H1 (cell line): Measurements from ENCODE around the gene KCNQ1OT1. TPM values are rescaled to one million over a fixed set of nuclear protein-coding genes. Genes with fewer than 3 reads are reported as not detected.

ENCODE experiments used
- CTCF ChIA-PET: fragments of 300-600 bp; sonication (Branson Sonifier 250); formaldehyde crosslinking; loops from one replicate; lab custom pipeline; 2021; ENCODE audit not compliant: partially characterized antibody; lab: Charles Lee
- POLR2A ChIA-PET: fragments of 300-600 bp; sonication (Branson Sonifier 250); formaldehyde crosslinking; loops from one replicate; lab custom pipeline; 2021; ENCODE audit warnings: inconsistent platforms; ENCODE audit not compliant: partially characterized antibody; lab: Charles Lee
- DNase-seq, 2 experiments: peaks; one replicate each; pipeline versions ENCODE4 v3.0.0 to v3.0.0-alpha.2; 2010 to 2022; ENCODE audit warnings: low spot score in 2 of 2, low read depth in 1 of 2, mixed read lengths in 1 of 2
- FAIRE-seq: peaks from 2 replicates; lab custom pipeline; 2011; peaks lifted over from hg19 to GRCh38; lab: Jason Lieb, UNC
- H2AFZ ChIP-seq: 2 replicates; pipeline ENCODE4 v1.8.1; 2012; ENCODE audit warnings: low read length, inconsistent platforms
- H2AK5ac ChIP-seq: 2 replicates; pipeline ENCODE4 v1.6.1; 2013; ENCODE audit warnings: low read depth, low read length
- H2BK120ac ChIP-seq: replicated peaks from 2 replicates; pipeline ENCODE3; 2013; ENCODE audit warnings: low read depth, low read length, inconsistent platforms
- H2BK12ac ChIP-seq: 2 replicates; pipeline ENCODE4 v1.6.1; 2013; ENCODE audit warnings: low read depth, low read length
- H2BK15ac ChIP-seq: 2 replicates; pipeline ENCODE4 v1.6.1; 2013; ENCODE audit warnings: low read length
- H2BK20ac ChIP-seq: 2 replicates; pipeline ENCODE4 v1.6.1; 2013; ENCODE audit warnings: low read length
- H2BK5ac ChIP-seq: 2 replicates; pipeline ENCODE4 v1.6.1; 2013; ENCODE audit warnings: low read depth, low read length
- H3K14ac ChIP-seq: 2 replicates; pipeline ENCODE4 v1.6.1; 2013; ENCODE audit warnings: inconsistent platforms; ENCODE audit not compliant: insufficient read length
- H3K18ac ChIP-seq: 2 replicates; pipeline ENCODE4 v1.6.1; 2013; ENCODE audit warnings: low read length; ENCODE audit errors: extremely low read depth
- H3K23ac ChIP-seq: 2 replicates; pipeline ENCODE4 v1.6.1; 2013; ENCODE audit warnings: inconsistent platforms; ENCODE audit not compliant: insufficient read length
- H3K23me2 ChIP-seq: 2 replicates; pipeline ENCODE4 v1.6.1; 2013; ENCODE audit warnings: low read depth, low read length
- H3K27ac ChIP-seq: 2 replicates; pipeline ENCODE4 v1.6.1; 2011; ENCODE audit warnings: low read depth, low read length, inconsistent platforms
- H3K27me3 ChIP-seq, 4 experiments: replicated peaks in 1 of 4; 1 replicate in 1 of 4; 2 replicates in 3 of 4; pipeline versions ENCODE4 v1.6.1 to v1.8.1; 2011 to 2013; ENCODE audit warnings: low read length in 3 of 4, mild to moderate bottlenecking in 3 of 4, inconsistent platforms in 2 of 4, mixed read lengths in 2 of 4, moderate library complexity in 1 of 4; ENCODE audit not compliant: control insufficient read depth in 3 of 4, insufficient read depth in 3 of 4; ENCODE audit errors: extremely low read depth in 1 of 4
- H3K36me3 ChIP-seq, 4 experiments: 2 replicates each; pipeline versions ENCODE4 v1.6.1 to v1.8.1; 2011 to 2013; ENCODE audit warnings: mild to moderate bottlenecking in 4 of 4, low read length in 3 of 4, moderate library complexity in 2 of 4, control low read depth in 1 of 4, inconsistent platforms in 1 of 4; ENCODE audit not compliant: insufficient read depth in 4 of 4, control insufficient read depth in 2 of 4
- H3K4ac ChIP-seq: replicated peaks from 2 replicates; pipeline ENCODE3; 2013; ENCODE audit warnings: low read length, low read depth, mixed read lengths, inconsistent platforms; ENCODE audit not compliant: insufficient read length
- H3K4me1 ChIP-seq, 4 experiments: replicated peaks in 1 of 4; 1 replicate in 1 of 4; 2 replicates in 3 of 4; pipeline versions ENCODE4 v1.6.1 to v1.8.1; 2011 to 2013; ENCODE audit warnings: low read length in 3 of 4, inconsistent platforms in 2 of 4, mixed read lengths in 1 of 4; ENCODE audit not compliant: insufficient read depth in 4 of 4, control insufficient read depth in 3 of 4
- H3K4me2 ChIP-seq, 2 experiments: 2 replicates each; pipeline versions ENCODE4 v1.6.1 to v1.8.1; 2011 to 2013; ENCODE audit warnings: low read depth in 2 of 2, low read length in 2 of 2, control low read depth in 1 of 2, inconsistent platforms in 1 of 2, mild to moderate bottlenecking in 1 of 2; ENCODE audit not compliant: insufficient read depth in 1 of 2
- H3K4me3 ChIP-seq, 4 experiments: fragments of 200-600, 300-600 bp in 1 of 4; sonication (generic), shearing (Covaris generic), sonication (Bioruptor Twin) in 1 of 4; 2 replicates each; pipeline versions ENCODE4 v1.5.1 to v1.8.1; 2011 to 2016; ENCODE audit warnings: low read length in 4 of 4, low read depth in 3 of 4, control low read depth in 2 of 4, inconsistent platforms in 2 of 4, mild to moderate bottlenecking in 2 of 4, mixed read lengths in 1 of 4, moderate library complexity in 1 of 4; ENCODE audit not compliant: insufficient read depth in 2 of 4; ENCODE audit errors: extremely low read depth in 1 of 4
- H3K56ac ChIP-seq: replicated peaks from 2 replicates; pipeline ENCODE3; 2013; ENCODE audit warnings: low read depth, mild to moderate bottlenecking, mixed read lengths, low read length, inconsistent platforms; ENCODE audit not compliant: insufficient read length
- H3K79me1 ChIP-seq: 2 replicates; pipeline ENCODE4 v1.6.1; 2013; ENCODE audit warnings: low read depth, low read length, control low read depth
- H3K79me2 ChIP-seq, 2 experiments: 2 replicates each; pipeline versions ENCODE4 v1.6.1 to v1.8.1; 2012 to 2013; ENCODE audit warnings: low read length in 2 of 2, mild to moderate bottlenecking in 2 of 2, inconsistent platforms in 1 of 2; ENCODE audit not compliant: insufficient read depth in 2 of 2, control insufficient read depth in 1 of 2
- H3K9ac ChIP-seq, 4 experiments: replicated peaks in 1 of 4; 1 replicate in 1 of 4; 2 replicates in 3 of 4; pipeline versions ENCODE4 v1.6.1 to v1.8.1; 2011 to 2013; ENCODE audit warnings: low read depth in 3 of 4, low read length in 3 of 4, control low read depth in 2 of 4, mild to moderate bottlenecking in 2 of 4, moderate library complexity in 2 of 4, inconsistent platforms in 1 of 4; ENCODE audit errors: extremely low read depth in 1 of 4
- H3K9me3 ChIP-seq, 2 experiments: 2 replicates each; pipeline versions ENCODE4 v1.6.1 to v1.8.1; 2012 to 2013; ENCODE audit warnings: mild to moderate bottlenecking in 2 of 2, moderate library complexity in 2 of 2, control low read depth in 1 of 2, inconsistent platforms in 1 of 2, low read depth in 1 of 2, low read length in 1 of 2, mixed read lengths in 1 of 2; ENCODE audit not compliant: insufficient read depth in 2 of 2
- H4K20me1 ChIP-seq, 2 experiments: replicated peaks in 1 of 2; 2 replicates each; pipeline versions ENCODE3 to v1.8.1; 2011 to 2013; ENCODE audit warnings: inconsistent platforms in 2 of 2, low read length in 2 of 2, mild to moderate bottlenecking in 1 of 2; ENCODE audit not compliant: insufficient read depth in 2 of 2, control insufficient read depth in 1 of 2
- H4K5ac ChIP-seq: 2 replicates; pipeline ENCODE4 v1.6.1; 2013; ENCODE audit warnings: low read length, low read depth, mixed read lengths, inconsistent platforms; ENCODE audit not compliant: insufficient read length
- H4K8ac ChIP-seq: 2 replicates; pipeline ENCODE4 v1.8.0; 2013; ENCODE audit warnings: mild to moderate bottlenecking, moderate library complexity, low read length, inconsistent platforms; ENCODE audit not compliant: insufficient read depth; ENCODE audit errors: extremely low read depth
- H4K91ac ChIP-seq: replicated peaks from 2 replicates; pipeline ENCODE3; 2013; ENCODE audit warnings: low read length, mixed read lengths, inconsistent platforms; ENCODE audit not compliant: insufficient read length
- CREB1 ChIP-seq: IDR thresholded peaks from 2 replicates; pipeline ENCODE4 v1.6.1; 2012; ENCODE audit warnings: inconsistent platforms
- CTBP2 ChIP-seq: IDR thresholded peaks from 2 replicates; pipeline ENCODE4 v1.7.0; 2011; ENCODE audit warnings: borderline replicate concordance, mild to moderate bottlenecking, moderate library complexity, mixed read lengths, low read length; ENCODE audit not compliant: insufficient read depth, insufficient read length
- E2F6 ChIP-seq: IDR thresholded peaks from 2 replicates; pipeline ENCODE4 v1.6.1; 2012; ENCODE audit warnings: inconsistent platforms
- KDM1A ChIP-seq: fragments of 200-600, 300-600 bp; sonication (generic); IDR thresholded peaks from 2 replicates; pipeline ENCODE4 v1.7.1; 2016; ENCODE audit warnings: mild to moderate bottlenecking, low read length, borderline replicate concordance
- MAX ChIP-seq: IDR thresholded peaks from 2 replicates; pipeline ENCODE4 v1.6.1; 2012; ENCODE audit warnings: inconsistent platforms
- POU5F1 ChIP-seq: IDR thresholded peaks from 2 replicates; pipeline ENCODE4 v1.6.1; 2011; ENCODE audit warnings: low read depth, mild to moderate bottlenecking, low read length, moderate library complexity
- RAD21 ChIP-seq, 2 experiments: IDR thresholded peaks in 1 of 2; conservative IDR thresholded peaks in 1 of 2; 2 replicates each; pipeline ENCODE4 v1.6.1; 2011; ENCODE audit warnings: low read depth in 2 of 2, low read length in 2 of 2, improper control_type of control experiment in 1 of 2, inconsistent platforms in 1 of 2, mild to moderate bottlenecking in 1 of 2, moderate library complexity in 1 of 2
- RXRA ChIP-seq: IDR thresholded peaks from 2 replicates; pipeline ENCODE4 v1.6.1; 2011; ENCODE audit warnings: low read depth, mild to moderate bottlenecking, low read length, moderate library complexity; ENCODE audit not compliant: insufficient read depth
- WGBS, 2 experiments: shearing (Covaris generic) in 1 of 2; methylation state at CpG; one replicate each; pipeline versions ENCODE4 v1.1.6 to v1.1.7; 2013 to 2015; ENCODE audit warnings: low lambda C conversion rate in 2 of 2, mixed read lengths in 2 of 2, inconsistent platforms in 1 of 2, low coverage in 1 of 2, missing lambda C conversion rate in 1 of 2; ENCODE audit not compliant: insufficient replicate concordance in 2 of 2, insufficient coverage in 1 of 2, insufficient read length in 1 of 2; ENCODE audit errors: extremely low coverage in 1 of 2, missing lambda C conversion rate in 1 of 2; 5-methylcytosine and 5-hydroxymethylcytosine counted together
- polyA plus RNA-seq, 7 experiments: library from polyadenylated mRNA; depleted of rRNA in 3 of 7; stranded (reverse) in 5 of 7; unstranded in 2 of 7; fragments of >200 nt in 5 of 7; fragments of 200-250 nt in 2 of 7; gene quantifications; 1 replicate in 5 of 7; 2 replicates in 1 of 7; 4 replicates in 1 of 7; pipeline versions ENCODE4 v1.2.1 to v1.2.3, GENCODE V29; 2011 to 2013; ENCODE audit warnings: missing spikeins in 2 of 7, mixed read lengths in 2 of 7
- total RNA-seq: library from RNA; stranded (reverse); fragmentation: NEBNext Ultra II Directional; extraction: Animal tissue kit (Norgen Biotek cat#: 25700); gene quantifications from 2 replicates; pipeline ENCODE4 v1.2.1, GENCODE V29; 2021

KCNQ1OT1 gene
- total and polyA plus RNA-seq, 2 of the 8 experiments (the other 6 are each of a cell fraction or from before 2014, with no cell fraction given) = 0.21 to 1.2 TPM

GRCh38 chr11:2700415-2701211 is 819 bp upstream of the KCNQ1OT1 start:
- H2AK5ac ChIP-seq = no peak overlapping the region
- peaks cover 0 to 33% of the 10 kb centered on the region in 2 experiments; a peak in 2 of 4 replicates for H3K79me2 ChIP-seq
- peaks cover 0 to 12% of the 10 kb centered on the region in 2 experiments; a peak in 2 of 4 replicates for H3K9me3 ChIP-seq
- CTCF ChIA-PET = interaction anchor here (0.8 to 3.1 kb wide), 4 partner anchors 7 to 169 kb away, joined by 3 to 15 read pairs (median 4); no protein-coding TSS in a partner anchor
- H2BK20ac ChIP-seq = no peak overlapping the region
- no peak overlapping the region for H4K5ac ChIP-seq
- peak overlapping the region; percentile 76 for H3K18ac ChIP-seq
- H3K4me3 ChIP-seq = peak overlapping the region; percentile 1 to 70 (median 20); a peak in 6 of 8 replicates
- WGBS, 2 experiments = 48% methylated on average over 35 of the region's 52 CpGs; no CpG with 5 or more reads in 1 of the 2 experiments
- H2BK5ac ChIP-seq = peak overlapping the region; percentile 83; the same call in 1 of the 2 replicates
- peak overlapping the region; percentile 60 for H4K91ac ChIP-seq
- H2BK120ac ChIP-seq = no peak overlapping the region
- FAIRE-seq (no peak), DNase-seq (no peak)
- peak overlapping the region; percentile 76; the same call in 1 of the 2 replicates for H4K8ac ChIP-seq
- H2AFZ ChIP-seq = 0 out of 2 replicates have a peak overlapping the region, but pooled peaks have one; percentile 33
- peak overlapping the region; percentile 88 for H3K4ac ChIP-seq
- no peak overlapping the region for H3K23ac ChIP-seq
- H4K20me1 ChIP-seq = peaks cover 2 to 4% of the 10 kb centered on the region in 2 experiments
- H3K4me2 ChIP-seq = peak overlapping the region; percentile 72 to 75
- no peak overlapping the region for H2BK15ac ChIP-seq
- peaks cover 5 to 42% (median 26%) of the 10 kb centered on the region in 4 experiments for H3K27me3 ChIP-seq
- H3K27ac ChIP-seq = no peak overlapping the region
- no peaks in the 10 kb centered on the region for H3K79me1 ChIP-seq
- POLR2A ChIA-PET = interaction anchor here (0.6 to 1.9 kb wide), 6 partner anchors 9 to 340 kb away, joined by 3 to 8 read pairs (median 3); no protein-coding TSS in a partner anchor
- H3K23me2 ChIP-seq = peaks cover 5% of the 10 kb centered on the region; the same call in 1 of the 2 replicates
- H3K14ac ChIP-seq = no peak overlapping the region
- H3K4me1 ChIP-seq = peaks cover 0 to 24% (median 14%) of the 10 kb centered on the region in 4 experiments; a peak in 6 of 7 replicates
- H2BK12ac ChIP-seq = 0 out of 2 replicates have a peak overlapping the region, but pooled peaks have one; percentile 80
- H3K36me3 ChIP-seq = peaks cover 0 to 3% (median 0%) of the 10 kb centered on the region in 4 experiments; a peak in 1 of 8 replicates
- no peak overlapping the region for H3K9ac ChIP-seq
- H3K56ac ChIP-seq = no peak overlapping the region
- TF ChIP-seq POU5F1 (no peak), KDM1A (no peak), RAD21 (IDR thresholded peaks at IDR 0.05 in 1 of 2, conservative IDR thresholded peaks at IDR 0.05 in 1 of 2; ENCODE audit: low read depth in 2 of 2, low read length in 2 of 2) (0 out of 4 replicates have a peak, but pooled peaks of 1 of the 2 experiments have one; percentile 2), RXRA (no peak), CREB1 (peak; percentile 55; the same call in 1 of the 2 replicates), CTBP2 (no peak), E2F6 (0 out of 2 replicates have a peak, but pooled peaks have one; percentile 35), MAX (peak; percentile 46)
